T-helper 2 cell (primary cell): Measurements from ENCODE around the gene ASAP2.
"Not testable (repeated sequence)": the region's sequence is repeated elsewhere in the genome, so short reads cannot be mapped to it uniquely, and the experiment has no call there.

Experiments
- DNase-seq, 5 experiments: peaks; one replicate each; pipeline versions ENCODE4 v3.0.0 to v3.0.0-alpha.2; 2012 to 2022

Gene ASAP2

DNA sequence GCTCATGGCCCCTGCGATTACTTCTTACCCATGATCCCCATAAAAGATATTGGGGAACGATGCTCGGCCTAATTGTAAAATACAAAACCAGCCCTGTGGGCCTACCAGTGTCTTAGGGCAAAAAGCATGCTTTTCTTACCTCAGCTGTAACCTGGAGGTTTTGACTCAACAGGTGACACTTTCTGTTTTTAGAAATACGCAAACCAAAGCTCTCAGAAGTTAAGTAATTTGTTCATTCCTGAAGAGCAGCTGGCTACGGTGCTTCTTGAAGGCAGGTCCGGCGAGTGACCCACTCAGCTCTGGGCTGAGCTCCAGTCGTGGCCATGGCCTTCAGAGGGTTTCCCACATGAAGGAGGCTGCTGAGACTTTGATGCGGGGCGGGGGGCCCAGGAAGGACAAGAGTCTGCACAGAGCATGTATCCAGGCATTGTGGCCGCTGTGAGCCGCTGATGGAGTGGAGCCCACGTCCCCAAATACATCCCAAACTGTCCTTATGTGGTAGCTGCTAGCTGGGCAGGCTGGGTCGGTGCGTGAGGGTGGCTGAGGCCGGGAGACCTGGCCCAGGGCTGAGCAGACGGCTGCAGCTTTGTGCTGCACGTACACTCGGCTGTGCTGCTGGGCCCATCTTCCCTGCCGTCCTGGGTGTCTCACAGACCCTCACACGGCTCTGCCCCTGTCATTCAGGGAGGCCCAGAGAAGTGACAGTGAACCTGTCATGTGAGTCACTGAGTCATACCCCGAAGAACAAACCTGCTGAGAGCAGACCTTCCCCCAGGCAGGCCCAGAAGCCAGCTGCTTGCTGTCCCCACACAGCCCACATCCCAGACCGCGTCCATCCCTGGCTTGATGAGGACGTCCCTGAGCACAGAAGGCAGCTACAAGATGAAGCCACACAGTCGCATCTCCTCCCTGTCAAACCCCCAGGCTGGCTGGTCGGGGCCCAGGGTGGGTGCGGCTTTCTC is 182.6 kb downstream of the ASAP2 start:
- no peak for DNase-seq

DNA sequence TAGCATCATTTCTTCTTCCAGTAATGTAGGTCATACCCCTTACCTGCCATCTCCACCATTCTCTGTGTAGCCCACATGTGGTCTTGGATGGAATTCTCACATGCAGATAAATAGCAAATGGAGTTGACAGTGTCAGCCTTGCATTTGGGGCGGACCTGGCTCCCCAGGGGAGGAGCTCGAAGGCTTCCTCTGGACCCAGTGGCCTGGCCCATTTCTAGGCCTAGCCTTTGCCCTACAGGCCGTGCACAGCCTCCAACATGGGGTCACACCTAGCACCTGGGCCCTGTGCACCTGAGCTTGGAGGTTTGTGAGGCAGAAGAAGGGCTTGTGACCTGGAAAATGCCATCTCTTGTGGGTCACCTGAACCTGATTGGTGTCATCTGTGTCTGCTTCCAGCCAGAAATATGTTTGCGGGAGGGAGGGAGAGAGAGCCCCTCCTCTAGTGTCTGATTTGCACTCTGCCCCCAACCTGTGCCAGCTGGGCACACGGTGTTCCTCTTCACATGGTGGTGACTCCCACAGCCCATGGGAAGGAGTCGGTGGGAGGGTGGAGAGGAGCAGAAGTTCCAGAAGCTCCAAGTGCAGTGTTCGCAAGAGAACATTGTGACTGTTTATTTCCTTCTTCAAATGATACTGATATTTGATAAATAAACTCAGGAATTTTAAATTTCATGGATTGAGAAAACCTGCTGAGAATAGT is 183.7 kb downstream of the ASAP2 start:
- no peak for DNase-seq

DNA sequence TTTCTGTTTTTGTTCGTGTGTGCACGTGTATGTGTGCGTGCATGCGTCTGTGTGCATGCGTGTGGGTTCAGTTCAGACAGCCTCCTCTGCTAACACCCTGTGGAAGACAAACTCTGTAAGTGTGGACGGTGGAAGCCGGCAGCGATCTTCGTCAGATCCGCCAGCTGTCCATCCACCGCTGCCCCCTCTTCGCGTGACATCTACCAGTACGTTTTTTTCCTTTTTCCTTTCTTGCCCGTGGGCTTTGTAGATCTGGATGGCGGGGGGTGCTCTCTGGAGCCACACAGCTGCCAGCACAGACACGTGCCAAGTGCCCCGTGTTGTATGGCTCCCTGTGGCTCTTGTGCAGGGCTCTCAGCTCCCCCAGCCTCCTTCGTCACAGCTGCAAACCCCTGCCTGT is 184.4 kb downstream of the ASAP2 start:
- no peak for DNase-seq

DNA sequence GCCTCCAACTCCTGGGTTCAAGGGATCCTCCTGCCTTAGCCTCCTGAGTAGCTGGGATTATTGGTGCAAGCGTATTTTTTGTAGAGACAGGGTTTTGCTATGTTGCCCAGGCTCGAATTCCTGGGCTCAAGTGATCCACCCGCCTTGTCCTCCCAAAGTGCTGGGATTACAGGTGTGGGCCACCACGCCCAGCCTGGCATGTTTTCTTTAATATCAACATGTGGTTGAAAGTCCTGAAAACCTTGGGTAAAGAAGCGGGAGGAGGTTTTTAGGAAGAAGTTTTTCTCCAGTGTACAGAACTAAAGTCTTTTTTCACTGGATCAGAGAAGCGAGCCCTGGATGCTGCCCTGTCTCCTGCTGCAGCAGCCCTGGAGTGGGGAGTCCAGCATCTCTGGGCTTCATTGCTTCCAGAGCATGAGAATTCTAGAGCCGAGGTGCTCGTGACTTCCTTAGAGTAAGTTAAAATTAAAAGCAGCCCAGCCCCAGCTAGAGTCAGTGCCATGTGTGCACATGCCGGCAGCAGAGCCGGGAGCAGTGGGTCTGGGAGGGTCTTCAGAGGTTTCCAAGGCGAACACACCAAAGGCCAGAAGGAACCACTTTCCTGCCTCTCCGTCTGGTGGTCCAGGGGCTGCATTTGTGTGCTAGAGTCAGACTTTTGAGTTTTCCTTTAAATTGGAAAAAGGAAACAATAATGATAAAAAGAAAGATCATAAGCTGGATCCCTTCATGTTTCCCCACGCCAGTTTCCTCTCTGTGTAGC is 185.5 kb downstream of the ASAP2 start:
- no peak for DNase-seq

DNA sequence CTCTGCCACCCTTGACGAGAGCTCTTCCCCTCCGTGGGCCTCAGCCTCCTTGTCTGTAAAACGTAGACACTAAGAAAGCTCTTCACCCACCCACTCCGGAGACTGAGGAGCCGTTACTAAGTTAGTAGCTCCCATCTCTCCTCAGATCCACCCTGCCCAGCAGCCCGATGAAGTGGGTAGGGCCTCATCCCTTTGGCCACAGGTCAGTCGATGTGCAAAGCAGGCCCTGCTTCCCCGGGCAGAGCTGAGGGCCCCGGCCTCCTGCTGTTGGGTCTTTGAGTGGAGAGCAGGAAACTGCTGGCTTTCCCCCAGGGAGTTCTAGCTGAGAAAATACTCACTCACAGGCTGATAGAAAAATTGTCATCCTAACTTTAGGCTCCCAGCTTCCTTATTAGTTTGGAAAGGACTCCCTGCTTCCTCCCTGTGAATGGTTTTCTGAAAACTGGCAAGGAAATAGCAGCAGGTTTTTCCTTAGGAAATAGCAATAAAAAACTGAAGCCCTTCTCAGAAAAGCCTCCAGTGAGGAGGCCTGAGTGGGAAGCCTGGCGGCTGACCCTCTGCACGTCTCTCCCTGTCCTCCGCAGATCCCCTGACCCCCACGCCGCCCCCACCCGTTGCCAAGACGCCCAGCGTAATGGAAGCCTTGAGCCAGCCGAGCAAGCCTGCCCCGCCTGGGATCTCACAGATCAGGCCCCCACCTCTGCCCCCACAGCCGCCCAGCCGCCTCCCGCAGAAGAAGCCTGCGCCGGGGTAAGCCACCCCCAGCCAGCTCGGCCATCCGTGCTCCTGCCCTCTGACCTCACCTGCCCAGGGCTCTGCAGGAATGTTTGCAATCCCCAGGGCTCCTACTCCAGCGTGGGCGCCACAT is 186.5 kb downstream of the ASAP2 start:
- no peak for DNase-seq

DNA sequence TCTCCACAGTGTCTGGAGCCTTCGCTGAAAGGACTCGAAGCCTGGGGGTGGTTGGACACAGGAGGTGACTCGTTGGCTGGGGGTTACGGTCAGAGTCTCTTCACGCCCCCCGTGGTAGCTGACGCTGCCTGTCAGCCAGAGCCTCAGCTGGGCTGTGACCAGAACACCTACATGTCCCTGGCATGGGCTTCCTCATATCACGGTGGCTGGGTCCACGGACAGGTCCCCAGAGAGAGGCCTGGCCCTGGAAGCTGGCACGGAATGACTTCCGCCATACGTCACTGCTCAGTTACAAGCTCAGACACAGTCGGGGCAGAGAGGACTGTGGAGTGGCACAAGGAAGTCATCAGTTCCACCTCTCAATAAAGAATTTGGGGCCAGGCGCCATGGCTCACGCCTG is 188.2 kb downstream of the ASAP2 start:
- no peak for DNase-seq

DNA sequence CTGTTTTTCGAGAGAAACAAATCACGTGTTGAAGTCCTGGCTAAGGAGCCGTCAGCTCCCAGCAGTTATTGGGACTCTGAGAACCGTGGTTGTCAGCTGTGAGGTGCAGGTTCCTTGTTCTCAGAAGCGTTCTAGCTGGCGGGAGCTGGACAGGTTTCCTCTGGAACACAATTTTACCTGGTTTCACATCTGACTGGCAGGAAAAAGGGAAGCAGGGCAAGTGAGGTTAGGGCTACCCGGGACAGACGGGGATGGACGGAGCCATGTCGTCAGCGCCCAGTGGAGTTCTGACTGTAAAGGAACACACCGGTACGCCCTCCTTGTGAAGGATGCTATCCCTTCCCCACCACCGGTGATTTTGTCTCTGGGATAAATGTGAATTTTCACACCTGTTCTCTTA is 190.6 kb downstream of the ASAP2 start:
- DNase-seq: no peak

DNA sequence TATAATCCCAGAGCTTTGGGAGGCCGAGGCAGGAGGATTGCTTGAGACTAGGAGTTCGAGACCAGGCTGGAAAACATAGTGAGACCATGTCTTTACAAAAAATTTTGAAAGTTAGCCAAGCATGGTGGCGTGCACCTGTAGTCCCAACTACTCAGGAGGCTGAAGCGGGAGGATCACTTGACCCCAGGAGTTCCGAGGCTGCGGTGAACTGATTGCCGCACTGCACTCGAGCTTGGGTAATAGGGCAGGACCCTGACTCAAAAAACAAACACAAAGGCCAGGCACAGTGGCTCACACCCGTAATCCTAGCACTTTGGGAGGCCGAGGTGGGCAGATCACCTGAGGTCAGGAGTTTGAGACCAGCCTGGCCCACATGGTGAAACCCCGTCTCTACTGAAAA is 191.6 kb downstream of the ASAP2 start:
- DNase-seq: not testable (repeated sequence)

DNA sequence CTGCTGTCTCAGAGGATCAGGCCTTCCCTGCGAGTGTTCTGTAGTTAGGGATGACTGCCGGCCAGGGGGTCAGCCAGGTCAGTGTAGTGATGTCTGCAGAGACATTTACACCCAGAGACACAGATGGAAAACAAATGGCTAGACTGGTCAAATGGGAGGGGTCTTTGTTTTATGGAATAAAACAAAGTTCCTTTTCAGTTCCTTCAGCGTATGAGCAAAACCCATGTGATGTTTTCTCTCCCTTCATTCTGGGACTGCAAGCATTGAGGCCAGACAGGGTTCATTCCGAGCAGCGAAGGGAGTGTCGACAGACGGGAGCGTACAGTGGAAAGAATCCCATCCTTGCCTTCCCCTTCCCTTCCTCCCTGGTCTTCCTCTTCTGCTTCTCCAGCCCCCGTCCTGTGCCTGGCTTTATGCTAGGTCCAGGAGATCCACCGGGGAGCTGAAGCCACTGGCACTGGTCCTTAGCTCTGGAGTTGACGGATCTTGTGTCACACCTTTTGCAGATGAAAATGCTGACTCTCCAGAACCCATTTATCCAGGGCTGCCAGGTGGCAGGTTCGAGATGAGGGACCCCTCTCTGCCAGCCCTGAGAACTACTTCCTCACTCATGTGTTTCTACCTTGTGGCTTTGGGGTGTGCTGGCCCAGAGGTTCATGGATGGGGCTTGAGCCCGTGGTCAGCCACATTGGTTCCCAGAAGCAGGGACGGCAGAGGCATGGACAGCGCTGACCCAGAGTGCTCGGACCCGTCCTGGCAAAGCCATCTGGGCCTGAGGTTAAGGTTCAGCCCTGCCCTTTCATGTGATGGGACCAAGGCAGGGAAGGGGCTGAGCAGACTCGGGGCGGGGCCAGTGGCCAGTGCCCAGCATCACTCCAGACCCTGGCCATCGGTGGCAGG is 192.5 kb downstream of the ASAP2 start:
- DNase-seq: no peak

DNA sequence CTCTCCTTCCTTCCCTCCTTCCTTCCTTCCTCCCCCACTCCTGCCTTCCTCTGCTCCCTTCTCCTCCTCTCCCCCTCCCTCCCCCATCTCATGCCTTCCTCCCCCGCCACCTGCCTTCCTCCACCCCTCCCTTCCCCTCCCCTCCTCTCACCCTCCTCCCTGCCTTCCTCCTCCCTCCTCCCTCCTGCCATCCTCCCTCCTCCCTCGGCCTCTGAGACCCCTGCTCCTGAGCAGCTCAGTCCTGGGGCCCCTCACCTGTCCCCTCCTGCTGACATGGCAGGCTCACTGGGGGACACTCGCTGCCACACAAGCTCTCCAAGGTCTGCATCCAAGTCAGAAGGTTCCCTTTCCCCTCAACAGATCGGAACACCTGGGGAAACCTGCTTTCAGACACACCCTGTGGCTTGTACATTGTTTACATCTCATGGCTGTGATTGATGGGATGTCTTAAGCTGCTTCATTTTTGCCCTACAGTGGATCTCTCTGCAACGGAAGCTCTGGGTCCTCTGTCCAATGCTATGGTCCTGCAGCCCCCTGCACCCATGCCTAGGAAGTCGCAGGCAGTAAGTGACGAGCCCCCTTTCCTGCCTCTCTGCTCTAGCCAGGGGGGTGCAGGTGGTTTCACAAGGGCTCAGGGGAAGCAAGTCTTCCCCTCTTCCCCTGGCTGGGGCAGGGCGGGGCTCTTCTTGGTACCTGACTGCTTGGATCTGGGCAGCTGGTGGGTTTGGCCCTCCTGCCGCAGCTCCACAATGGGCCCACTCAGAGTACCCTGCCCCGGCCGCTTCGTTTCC is 193.9 kb downstream of the ASAP2 start:
- DNase-seq: no peak

DNA sequence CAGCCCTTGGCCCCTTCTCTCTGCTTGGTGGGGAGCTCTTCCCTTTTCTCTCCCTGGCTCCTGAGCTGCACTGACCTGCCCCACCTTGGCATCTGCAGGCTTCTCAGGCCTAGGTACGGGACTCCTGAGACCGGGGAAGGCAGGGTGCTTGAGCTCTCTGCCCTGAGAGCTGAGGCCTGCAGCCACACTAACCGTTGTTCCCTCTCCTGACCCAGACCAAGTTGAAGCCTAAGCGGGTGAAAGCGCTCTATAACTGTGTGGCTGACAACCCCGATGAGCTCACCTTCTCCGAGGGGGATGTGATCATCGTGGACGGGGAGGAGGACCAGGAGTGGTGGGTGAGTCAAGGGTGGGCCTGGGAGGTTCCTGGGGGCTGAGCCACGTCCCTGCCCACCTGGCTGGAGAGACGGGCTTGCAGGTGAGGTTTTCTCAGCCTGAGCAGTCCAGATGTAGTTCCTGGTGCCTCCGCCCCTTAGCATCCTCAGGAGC is 194.5 kb downstream of the ASAP2 start:
- no peak for DNase-seq

DNA sequence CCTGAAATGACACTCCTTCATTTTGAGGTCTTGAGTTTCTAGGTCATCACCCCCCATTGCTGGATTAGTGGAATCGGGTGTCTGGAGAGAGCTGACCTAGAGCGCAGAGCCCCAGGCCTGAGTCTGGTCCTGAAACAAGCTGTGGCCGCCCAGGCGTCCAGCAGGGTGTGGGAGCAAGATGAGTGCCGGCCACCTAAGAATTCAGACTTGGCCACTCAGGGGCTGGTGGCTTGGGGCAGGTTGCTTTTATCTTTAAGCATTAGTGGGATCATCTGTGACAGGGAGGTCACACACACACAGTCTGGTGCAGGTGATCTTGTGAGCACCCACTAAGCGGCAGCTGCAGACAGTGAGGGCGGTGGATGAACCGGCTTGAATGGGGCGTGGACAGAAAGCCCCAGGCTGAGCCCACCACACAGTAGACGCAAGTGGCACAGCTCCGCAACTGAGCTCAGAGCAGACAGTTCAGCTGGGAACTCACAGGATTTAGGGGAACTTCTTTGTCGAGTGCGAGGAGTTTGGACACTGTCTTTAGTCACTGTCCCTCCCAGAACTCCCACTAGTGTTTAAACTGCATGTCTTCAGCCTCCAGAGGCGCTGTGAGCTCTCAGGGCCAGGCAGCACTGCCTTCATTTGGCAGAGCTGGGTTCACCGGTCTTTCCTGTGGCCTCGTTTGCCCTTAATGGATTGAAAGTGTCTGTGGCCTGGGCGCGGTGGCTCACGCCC is 195.2 kb downstream of the ASAP2 start:
- no peak for DNase-seq

DNA sequence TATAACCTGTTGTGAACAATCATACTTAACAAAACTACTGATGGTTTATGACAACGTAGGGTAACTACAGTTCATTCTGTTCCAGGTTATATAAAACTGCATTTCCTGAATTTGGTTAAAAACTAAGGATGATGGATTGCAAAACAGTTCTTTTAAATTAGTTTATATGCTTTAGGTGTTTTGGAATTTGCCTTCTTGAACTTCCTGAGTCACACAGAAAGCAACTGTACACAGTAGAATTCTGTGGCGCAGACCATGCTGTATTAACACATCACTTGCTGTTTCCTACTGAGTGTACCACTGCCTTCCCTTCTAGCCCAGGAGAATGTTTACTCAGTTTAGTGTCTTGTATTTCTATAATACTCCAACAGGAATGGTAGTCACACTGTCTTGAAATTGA is 197.3 kb downstream of the ASAP2 start:
- DNase-seq: no peak

DNA sequence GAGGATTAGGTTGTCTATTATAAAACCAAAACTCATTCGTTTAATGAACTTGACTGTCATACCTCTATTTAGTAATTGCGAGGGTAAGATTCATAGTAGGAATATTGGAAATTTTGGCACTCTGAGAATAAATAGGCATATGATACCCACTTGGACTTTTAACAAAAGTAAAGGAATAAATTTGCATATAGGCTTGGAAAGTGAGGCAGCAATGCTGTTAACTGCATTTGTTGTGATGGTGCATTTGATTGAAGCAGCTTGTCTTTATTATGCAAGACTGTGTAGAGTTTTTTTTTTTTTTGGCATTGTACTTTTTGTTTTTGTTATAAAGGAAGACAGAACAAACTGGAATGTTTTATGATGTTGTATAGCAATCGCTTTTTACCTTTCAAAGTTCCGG is 197.8 kb downstream of the ASAP2 start:
- DNase-seq: no peak

DNA sequence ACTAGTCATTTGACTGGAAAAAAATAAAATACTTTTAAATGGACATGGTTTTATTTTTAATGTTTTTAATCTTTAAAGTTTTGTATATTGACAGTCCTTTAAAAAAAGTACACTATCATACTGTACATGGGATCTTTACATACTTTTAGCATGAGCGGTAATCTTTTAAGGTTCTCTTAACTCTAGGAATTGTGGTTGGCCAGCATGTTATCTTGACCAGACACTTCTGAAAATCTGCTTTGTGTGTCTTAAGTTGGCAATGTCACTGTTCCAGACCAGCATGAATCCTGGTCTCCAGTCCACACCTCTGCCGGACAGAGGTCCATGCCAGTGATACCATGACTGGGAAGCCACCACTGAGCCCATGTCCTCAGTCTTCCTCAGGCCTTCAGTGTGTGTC is 199.0 kb downstream of the ASAP2 start:
- DNase-seq: no peak

DNA sequence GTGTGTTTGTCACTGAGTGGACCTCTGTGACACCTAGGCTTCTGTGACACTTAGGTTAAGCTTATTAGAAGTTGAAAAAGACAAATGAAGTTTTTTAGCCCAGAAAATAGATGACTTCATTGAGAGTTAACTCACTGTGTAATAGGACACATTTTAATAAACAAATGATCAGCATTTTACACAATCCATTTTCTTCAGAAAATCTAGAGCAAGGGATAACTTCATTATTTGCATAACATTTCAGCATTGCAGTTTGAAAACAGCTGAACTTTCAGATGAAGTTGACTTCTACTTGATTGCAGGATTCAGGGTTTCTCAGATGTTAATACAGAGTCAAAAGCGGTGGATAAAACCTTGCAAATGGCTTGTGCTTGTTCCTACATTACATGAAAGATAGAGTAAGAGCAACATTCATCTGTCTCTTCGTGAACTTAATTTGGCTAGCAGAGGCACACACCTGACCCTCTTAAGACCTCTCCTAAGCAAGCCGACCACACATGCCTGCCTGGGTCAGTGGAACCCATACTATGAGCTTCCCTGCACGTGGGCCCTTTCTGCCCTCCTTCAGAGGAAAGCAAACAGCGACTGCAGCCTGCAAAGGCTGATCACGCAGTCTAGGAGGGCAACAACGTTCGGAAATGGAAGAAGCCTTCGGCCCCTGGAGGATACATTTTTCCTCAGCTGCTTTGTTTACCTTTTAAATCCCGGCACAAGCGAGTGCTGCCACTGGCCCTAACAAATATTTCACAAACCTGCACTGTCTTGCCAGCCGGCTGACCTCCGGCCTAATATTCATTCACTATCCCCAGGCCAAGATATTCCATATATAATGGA is 200.1 kb downstream of the ASAP2 start:
- no peak for DNase-seq

DNA sequence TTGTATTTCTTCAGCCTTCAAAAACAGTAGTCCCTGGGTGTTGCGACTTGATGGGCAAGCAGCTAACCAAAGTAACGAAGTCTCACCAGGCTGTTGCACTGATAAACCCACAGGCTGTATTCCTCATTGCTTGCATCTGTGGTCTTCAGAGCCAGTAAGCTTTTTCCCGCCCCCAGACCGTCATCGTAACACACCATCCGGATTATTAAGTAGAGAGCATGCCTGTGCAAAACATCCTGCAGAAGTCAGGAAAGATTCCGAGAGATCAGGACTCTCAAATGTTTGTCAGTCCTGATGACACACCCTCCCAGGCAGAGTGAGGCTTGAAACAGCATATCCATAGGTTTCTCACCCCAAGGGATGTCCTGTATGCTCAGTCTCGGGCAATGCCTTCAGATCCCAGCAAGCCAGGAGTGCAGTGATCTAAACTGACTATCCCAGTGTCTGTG is 200.8 kb downstream of the ASAP2 start:
- no peak for DNase-seq

DNA sequence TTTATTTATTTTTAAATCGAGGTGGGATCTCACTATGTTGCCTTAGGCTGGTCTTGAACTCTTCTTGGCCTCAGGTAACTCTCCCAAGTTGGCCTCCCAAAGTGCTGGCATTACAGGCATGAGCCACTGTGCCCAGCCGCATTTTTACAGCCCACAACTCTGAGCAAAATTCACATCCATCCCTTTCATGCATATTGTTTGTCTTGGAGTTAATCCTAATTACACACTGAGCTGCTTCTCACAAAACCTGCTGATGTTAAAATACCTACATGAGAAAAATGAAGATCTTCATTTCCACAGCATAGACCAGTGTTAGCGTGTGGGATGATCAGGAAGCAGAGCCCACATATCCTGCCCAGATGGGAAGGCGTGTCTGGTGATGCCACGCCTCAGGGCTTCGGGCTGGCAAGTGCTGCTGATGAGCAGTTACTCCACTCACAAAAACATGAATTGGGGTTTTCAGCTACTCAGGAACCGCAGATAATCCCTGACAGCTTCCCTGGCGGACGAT is 202.1 kb downstream of the ASAP2 start:
- no peak for DNase-seq
